ENCODE data around the gene CSTF3. TPM values are rescaled to one million over a fixed set of nuclear protein-coding genes. Genes with fewer than 3 reads are reported as not detected.

The CSTF3 gene
- total RNA-seq, 1 experiment from 2014 or later = 68.3 TPM

DNA sequence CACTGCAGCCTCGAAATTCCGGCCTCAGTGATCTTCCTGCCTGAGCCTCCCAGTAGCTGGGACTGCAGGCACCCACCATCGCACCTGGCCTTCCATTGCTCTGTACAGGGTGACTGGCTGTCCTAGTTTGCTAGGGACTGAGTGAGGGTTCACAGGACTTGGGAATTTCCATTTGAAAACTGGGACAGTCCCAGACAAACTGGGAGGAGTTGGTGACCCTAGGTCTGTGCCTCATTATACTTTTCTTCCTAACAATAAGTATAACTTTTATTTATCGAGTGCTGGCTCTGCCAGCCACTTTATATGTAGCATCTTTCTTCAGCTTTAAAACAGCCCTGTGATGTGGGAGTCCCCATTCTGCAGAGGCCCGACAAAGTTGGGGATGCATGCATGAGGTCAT lies 96.4 kb downstream of the CSTF3 start:
- peaks cover 33% of the 10 kb centered on the region for H3K36me3 Mint-ChIP-seq
- no peak for TF ChIP-seq ZNF138 (CRISPR knock-in tag; conservative IDR thresholded peaks at IDR 0.05)
- TF ChIP-seq, protein P1, sequence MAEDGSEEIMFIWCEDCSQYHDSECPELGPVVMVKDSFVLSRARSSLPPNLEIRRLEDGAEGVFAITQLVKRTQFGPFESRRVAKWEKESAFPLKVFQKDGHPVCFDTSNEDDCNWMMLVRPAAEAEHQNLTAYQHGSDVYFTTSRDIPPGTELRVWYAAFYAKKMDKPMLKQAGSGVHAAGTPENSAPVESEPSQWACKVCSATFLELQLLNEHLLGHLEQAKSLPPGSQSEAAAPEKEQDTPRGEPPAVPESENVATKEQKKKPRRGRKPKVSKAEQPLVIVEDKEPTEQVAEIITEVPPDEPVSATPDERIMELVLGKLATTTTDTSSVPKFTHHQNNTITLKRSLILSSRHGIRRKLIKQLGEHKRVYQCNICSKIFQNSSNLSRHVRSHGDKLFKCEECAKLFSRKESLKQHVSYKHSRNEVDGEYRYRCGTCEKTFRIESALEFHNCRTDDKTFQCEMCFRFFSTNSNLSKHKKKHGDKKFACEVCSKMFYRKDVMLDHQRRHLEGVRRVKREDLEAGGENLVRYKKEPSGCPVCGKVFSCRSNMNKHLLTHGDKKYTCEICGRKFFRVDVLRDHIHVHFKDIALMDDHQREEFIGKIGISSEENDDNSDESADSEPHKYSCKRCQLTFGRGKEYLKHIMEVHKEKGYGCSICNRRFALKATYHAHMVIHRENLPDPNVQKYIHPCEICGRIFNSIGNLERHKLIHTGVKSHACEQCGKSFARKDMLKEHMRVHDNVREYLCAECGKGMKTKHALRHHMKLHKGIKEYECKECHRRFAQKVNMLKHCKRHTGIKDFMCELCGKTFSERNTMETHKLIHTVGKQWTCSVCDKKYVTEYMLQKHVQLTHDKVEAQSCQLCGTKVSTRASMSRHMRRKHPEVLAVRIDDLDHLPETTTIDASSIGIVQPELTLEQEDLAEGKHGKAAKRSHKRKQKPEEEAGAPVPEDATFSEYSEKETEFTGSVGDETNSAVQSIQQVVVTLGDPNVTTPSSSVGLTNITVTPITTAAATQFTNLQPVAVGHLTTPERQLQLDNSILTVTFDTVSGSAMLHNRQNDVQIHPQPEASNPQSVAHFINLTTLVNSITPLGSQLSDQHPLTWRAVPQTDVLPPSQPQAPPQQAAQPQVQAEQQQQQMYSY (CRISPR knock-in tag; IDR thresholded peaks at IDR 0.05) = no peak
- no peak for TF ChIP-seq ESRRA (CRISPR knock-in tag; IDR thresholded peaks at IDR 0.05; ENCODE audit: borderline replicate concordance)
- H3K4me1 Mint-ChIP-seq = peaks cover 26% of the 10 kb centered on the region
- ChIA-PET CTCF (interaction anchor here (0.6 to 2.1 kb wide), 38 partner anchors 8 to 337 kb away, joined by 3 to 27 read pairs (median 5); partner anchors contain the start of genes CCDC73, DEPDC7 and TCP11L1), POLR2A (no interaction called here)
- ATAC-seq = no peak
- H3K4me3 Mint-ChIP-seq = no peak overlapping the region
- no peak for DNase-seq (ENCODE audit: low spot score)
- H3K27ac Mint-ChIP-seq = peak overlapping the region; percentile 84
- no peaks in the 10 kb centered on the region for H3K27me3 Mint-ChIP-seq (ENCODE audit: low read depth)
- no peaks in the 10 kb centered on the region for H3K9me3 Mint-ChIP-seq

DNA sequence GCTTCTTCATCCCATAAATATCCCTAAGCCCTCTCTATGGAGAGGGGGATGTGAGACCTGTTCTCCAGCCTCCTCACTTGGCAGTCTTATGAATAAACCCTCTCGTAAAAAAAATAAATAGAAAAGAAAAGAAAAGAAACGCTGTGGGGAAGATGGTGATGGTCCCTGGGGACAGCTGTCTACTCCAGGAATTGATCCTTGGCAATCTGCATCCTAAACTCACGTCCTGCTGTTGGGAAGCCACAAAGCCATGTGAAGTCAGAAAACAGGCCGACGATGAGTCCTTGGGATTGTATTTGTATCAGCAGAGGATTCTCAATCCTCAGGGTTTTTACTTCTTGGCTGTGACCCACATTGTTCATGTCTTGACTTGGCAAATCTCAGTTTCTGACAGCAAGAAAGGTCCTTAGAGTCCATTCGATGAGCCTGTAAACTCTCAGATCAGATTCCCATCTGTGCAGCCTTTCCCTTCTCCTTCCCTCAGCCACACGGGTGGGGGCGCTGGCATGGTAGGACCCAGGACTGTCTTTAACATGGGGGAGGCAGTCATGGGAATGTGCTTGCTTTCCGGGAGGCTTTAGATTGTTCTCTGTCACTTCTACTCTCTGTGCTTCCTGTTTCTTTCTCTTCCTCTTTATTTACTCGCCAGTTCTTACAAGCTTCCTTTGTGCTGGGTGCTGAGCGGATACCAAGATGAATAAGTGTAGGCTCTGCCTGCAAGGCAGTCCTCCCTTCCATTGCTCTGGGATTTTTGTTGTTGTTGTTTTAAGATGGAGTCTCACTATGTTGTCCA lies 97.1 kb downstream of the CSTF3 start:
- Mint-ChIP-seq H3K27ac (peak overlapping the region; percentile 84), H3K36me3 (peaks cover 37% of the 10 kb centered on the region)
- TF ChIP-seq FOXJ3 (CRISPR knock-in tag; IDR thresholded peaks at IDR 0.05; ENCODE audit: borderline replicate concordance) = no peak
- no peak for TF ChIP-seq ZNF263 (CRISPR knock-in tag; IDR thresholded peaks at IDR 0.05; ENCODE audit: low read depth)
- no peak for TF ChIP-seq NR2C2 (CRISPR knock-in tag; IDR thresholded peaks at IDR 0.05)
- no peak for TF ChIP-seq E2F5 (CRISPR knock-in tag; IDR thresholded peaks at IDR 0.05)
- TF ChIP-seq, protein P2, sequence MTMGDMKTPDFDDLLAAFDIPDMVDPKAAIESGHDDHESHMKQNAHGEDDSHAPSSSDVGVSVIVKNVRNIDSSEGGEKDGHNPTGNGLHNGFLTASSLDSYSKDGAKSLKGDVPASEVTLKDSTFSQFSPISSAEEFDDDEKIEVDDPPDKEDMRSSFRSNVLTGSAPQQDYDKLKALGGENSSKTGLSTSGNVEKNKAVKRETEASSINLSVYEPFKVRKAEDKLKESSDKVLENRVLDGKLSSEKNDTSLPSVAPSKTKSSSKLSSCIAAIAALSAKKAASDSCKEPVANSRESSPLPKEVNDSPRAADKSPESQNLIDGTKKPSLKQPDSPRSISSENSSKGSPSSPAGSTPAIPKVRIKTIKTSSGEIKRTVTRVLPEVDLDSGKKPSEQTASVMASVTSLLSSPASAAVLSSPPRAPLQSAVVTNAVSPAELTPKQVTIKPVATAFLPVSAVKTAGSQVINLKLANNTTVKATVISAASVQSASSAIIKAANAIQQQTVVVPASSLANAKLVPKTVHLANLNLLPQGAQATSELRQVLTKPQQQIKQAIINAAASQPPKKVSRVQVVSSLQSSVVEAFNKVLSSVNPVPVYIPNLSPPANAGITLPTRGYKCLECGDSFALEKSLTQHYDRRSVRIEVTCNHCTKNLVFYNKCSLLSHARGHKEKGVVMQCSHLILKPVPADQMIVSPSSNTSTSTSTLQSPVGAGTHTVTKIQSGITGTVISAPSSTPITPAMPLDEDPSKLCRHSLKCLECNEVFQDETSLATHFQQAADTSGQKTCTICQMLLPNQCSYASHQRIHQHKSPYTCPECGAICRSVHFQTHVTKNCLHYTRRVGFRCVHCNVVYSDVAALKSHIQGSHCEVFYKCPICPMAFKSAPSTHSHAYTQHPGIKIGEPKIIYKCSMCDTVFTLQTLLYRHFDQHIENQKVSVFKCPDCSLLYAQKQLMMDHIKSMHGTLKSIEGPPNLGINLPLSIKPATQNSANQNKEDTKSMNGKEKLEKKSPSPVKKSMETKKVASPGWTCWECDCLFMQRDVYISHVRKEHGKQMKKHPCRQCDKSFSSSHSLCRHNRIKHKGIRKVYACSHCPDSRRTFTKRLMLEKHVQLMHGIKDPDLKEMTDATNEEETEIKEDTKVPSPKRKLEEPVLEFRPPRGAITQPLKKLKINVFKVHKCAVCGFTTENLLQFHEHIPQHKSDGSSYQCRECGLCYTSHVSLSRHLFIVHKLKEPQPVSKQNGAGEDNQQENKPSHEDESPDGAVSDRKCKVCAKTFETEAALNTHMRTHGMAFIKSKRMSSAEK (CRISPR knock-in tag; IDR thresholded peaks at IDR 0.05; ENCODE audit: borderline replicate concordance) = no peak
- TF ChIP-seq AR (CRISPR knock-in tag; IDR thresholded peaks at IDR 0.05) = no peak
- no peak for TF ChIP-seq OVOL2 (CRISPR knock-in tag; IDR thresholded peaks at IDR 0.05; ENCODE audit: borderline replicate concordance)
- TF ChIP-seq RORB (CRISPR knock-in tag; IDR thresholded peaks at IDR 0.05) = no peak
- TF ChIP-seq, protein P3, sequence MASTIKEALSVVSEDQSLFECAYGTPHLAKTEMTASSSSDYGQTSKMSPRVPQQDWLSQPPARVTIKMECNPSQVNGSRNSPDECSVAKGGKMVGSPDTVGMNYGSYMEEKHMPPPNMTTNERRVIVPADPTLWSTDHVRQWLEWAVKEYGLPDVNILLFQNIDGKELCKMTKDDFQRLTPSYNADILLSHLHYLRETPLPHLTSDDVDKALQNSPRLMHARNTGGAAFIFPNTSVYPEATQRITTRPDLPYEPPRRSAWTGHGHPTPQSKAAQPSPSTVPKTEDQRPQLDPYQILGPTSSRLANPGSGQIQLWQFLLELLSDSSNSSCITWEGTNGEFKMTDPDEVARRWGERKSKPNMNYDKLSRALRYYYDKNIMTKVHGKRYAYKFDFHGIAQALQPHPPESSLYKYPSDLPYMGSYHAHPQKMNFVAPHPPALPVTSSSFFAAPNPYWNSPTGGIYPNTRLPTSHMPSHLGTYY (CRISPR knock-in tag; IDR thresholded peaks at IDR 0.05) = no peak
- TF ChIP-seq SMAD4 (CRISPR knock-in tag; IDR thresholded peaks at IDR 0.05) = no peak
- TF ChIP-seq STAT6 (CRISPR knock-in tag; conservative IDR thresholded peaks at IDR 0.05; ENCODE audit: low read depth) = no peak
- TF ChIP-seq USF2 (CRISPR knock-in tag; IDR thresholded peaks at IDR 0.05) = no peak
- TF ChIP-seq MXD4 (CRISPR knock-in tag; IDR thresholded peaks at IDR 0.05; ENCODE audit: borderline replicate concordance) = no peak

More for the DNA sequence above, 97.1 kb downstream of the CSTF3 start:
- H3K4me3 Mint-ChIP-seq = no peak overlapping the region
- no peak for ATAC-seq
- H3K4me1 Mint-ChIP-seq = peaks cover 33% of the 10 kb centered on the region
- H3K27me3 Mint-ChIP-seq (ENCODE audit: low read depth) = no peaks in the 10 kb centered on the region
- POLR2A ChIA-PET = interaction anchor here (1.0 kb wide), 1 partner anchor 24 kb away, joined by 3 read pairs; no protein-coding TSS in a partner anchor
- CTCF ChIA-PET = interaction anchor here (1.0 to 2.1 kb wide), 4 partner anchors 83 to 255 kb away, joined by 3 to 27 read pairs (median 12); no protein-coding TSS in a partner anchor
- H3K9me3 Mint-ChIP-seq = no peaks in the 10 kb centered on the region
- no peak for DNase-seq (ENCODE audit: low spot score)

Measured in WTC11 (cell line).